Stimulated activated naive CD8-positive, alpha-beta T cell treated with anti-CD3 and anti-CD28 coated beads, Interleukin-15, Interleukin-2, amounts not matched to agents 100 U/mL and 50 U/mL, for 24 hours (primary cell): ENCODE measurements around the gene LAMB4.

Experiments
- ATAC-seq: fragments of 150-1000 bp; cut with Tn5 transposase; one replicate; pipeline ENCODE4 v1.10.0; 2021
- DNase-seq: peaks from one replicate; pipeline ENCODE4 v3.0.0; 2021

Gene LAMB4

GRCh38 chr7:108079648-108080591 lies 50.2 kb downstream of the LAMB4 start:
- DNase-seq (no peak), ATAC-seq (no peak)

DNA sequence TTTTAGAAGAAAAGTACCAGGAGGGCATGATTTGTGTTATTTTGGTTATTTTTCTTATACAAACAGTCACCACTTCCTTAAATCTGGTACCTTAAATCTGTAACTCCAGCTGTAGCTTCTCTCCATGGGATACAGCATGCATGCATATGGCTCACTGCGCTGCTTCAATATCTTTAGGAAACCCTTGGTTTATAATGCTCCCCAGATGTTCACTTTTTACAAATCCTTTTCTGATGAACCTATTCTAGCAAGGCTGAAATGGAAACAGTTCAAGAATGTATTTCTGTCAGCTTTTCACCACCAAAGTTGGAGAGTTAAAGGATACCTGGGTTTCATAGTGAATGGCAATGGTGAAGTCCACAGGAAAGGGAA lies 50.9 kb downstream of the LAMB4 start:
- ATAC-seq = no peak
- DNase-seq = no peak

GRCh38 chr7:108078691-108079090 lies 51.5 kb downstream of the LAMB4 start:
- ATAC-seq (no peak), DNase-seq (no peak)

DNA sequence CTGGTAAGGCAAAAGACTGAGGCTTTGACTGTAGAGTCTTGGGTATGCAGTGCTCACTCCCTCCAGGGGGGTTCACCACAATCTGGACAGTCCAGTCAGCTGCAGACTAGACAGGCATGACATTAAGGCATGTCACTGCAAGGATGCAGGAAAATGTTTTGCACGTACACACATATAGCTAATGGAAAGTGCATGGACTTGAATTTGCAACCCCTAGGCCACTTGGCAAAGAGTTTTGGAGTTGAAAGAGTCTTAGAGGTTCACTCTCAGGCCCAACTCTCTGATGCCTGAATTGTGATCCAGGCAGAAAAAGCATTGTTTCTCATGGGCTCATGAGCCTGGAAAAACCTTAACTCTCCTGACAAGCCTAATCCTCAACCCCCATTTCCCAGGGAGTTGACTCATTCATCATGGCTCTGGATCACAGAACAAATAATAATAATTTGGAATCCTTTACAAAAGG lies 51.9 kb downstream of the LAMB4 start:
- ATAC-seq (no peak), DNase-seq (no peak)

DNA sequence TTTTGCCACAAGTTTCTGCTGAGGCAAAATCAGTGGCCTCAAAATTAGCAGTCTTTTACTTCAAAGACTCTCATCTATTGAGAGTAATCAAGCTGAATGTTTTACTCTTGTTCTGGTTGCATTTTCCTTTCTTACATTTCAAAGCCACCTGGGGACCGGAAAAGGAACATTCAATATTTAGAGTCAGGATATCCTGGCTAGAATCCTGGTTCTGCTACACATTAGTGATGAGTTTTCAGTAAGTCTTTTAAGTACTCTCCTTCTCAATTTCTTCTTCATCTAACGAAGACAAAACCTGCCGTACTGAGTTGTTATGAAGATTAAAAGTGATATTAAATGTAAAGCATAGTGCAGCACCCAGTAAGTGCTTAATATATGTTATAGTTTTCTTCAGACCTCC lies 52.5 kb downstream of the LAMB4 start:
- ATAC-seq (no peak), DNase-seq (no peak)

GRCh38 chr7:108076156-108076555 lies 54.0 kb downstream of the LAMB4 start:
- DNase-seq = no peak
- ATAC-seq = no peak

DNA sequence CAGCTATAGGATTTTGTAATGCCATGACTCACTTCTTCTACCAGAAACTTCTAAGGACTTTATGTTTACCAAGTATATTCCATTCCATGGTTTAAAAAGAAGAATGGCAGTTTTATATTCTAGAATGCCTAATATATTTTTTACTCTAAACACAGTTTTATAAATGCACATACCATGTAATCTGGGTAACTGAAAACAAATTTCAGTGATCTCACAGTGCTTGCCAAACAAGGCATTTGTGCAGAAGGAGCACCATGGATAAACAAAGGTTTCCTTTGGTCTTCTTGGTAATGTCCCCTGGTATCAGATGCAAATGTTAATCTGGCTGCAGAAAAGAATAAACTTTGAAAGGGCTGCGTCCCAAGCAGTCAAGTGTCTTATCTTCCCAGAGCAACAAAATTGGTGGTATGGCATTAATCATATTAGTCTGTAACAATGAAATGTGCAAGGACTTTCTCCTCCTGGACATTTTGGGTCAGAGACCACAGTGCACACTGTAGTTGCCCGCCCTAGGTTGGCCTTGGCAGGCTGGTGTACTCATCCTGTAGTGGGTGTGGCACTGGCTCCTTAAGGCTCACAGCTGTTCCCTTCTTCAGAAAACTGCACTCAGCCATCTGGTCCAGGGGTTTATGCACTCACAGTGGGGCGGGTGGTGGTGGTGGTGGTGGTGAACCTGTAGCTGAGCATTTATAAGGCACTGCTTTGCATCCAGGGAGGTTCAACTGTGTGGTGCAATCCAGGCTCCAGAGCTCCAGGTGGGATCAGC lies 56.7 kb downstream of the LAMB4 start:
- ATAC-seq (no peak), DNase-seq (no peak)

- ATAC-seq = no peak
- DNase-seq = no peak
These were observed 57.4 kb downstream of the LAMB4 start for GRCh38 chr7:108072739-108073138.

GRCh38 chr7:108072116-108072515 lies 58.0 kb downstream of the LAMB4 start:
- DNase-seq (no peak), ATAC-seq (no peak)

DNA sequence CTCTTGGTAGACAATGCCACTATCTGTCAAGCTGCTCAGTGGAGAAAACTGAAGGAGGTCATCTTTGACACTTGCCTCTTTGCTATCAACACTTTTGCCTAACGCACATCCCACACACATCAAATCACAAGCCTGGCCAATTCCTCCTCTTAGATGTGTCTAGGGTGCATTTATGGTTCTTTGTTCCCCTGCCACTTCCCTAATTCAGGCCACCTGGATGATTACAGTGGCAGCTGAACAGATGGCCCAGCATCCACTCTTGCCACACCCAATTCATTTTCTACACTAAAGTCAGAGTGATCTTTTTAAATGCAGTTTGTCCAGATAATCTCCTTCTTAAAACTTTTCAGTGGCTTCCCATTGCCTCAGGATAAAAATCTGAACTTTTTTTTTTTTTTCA lies 58.6 kb downstream of the LAMB4 start:
- DNase-seq (no peak), ATAC-seq (no peak)

- DNase-seq = no peak
- ATAC-seq = no peak
These were observed 60.5 kb downstream of the LAMB4 start for GRCh38 chr7:108069646-108070045.

- DNase-seq (no peak), ATAC-seq (no peak)
These were observed 62.3 kb downstream of the LAMB4 start for GRCh38 chr7:108067844-108068243.

DNA sequence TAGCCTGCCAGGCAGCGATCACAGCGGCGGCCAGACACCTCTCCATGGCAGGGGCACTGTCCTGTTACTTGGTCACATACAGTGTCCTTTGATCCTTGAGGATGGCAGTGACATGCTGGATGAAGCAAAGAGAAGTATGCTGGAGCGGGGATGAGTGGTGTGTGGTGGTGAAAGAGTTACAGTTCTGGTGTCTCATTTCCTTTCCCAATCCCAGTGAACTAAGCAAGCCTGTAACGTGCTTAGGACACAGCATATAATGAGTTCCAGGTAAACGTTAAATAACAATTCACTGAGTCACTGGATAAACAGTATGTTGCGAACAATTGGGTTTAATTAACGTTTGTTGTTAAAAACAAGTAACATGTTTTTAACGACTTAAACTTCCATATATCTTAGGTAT lies 63.7 kb downstream of the LAMB4 start:
- DNase-seq (no peak), ATAC-seq (no peak)

GRCh38 chr7:108063520-108063933 lies 66.6 kb downstream of the LAMB4 start:
- DNase-seq (no peak), ATAC-seq (no peak)

GRCh38 chr7:108062250-108063014 lies 67.7 kb downstream of the LAMB4 start:
- ATAC-seq (peak; percentile 49), DNase-seq (no peak)

DNA sequence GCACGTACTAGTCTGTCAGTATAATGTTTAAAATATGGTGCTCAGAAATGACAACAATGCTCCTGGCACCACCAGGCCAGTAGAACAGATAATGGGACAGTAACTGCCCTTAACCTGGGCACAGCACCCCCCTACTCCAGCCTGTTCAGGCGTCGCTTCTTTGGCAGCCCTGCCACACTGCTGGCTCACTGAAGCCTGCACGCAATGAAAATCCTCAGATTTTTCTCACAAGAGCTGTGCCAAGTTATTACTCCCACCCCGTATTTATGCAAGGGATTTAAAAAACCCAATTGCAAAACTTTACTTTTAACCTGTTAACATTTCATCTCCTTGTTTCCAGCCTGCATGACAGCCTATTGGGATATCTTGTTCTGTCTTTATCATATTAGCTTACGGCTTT lies 70.6 kb downstream of the LAMB4 start:
- no peak for ATAC-seq
- DNase-seq = no peak

DNA sequence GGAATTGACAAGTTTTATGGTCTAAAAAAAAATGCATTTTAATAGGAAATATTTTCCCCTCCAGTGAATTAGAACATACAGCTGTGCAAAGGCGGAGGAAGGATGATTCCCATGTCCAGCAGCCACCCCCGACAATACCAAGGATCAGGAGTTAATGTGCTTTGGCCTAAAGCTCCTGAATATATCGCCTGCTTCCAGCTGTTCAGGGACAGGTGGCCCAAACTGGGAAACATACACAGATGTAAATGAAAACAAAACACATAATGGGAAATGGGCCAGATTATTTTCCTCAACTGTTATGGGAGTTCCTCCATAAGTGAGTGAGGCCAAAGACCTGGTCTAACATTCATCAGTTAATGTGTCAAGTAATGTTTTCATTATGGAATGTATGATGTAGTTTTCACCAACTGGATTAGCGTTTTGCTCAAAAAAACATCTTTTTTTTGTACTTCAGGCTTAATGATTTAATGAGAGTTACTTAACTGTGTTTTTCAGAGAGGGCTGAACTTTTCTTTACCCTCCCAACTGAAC lies 72.1 kb downstream of the LAMB4 start:
- DNase-seq (no peak), ATAC-seq (no peak)

GRCh38 chr7:108055611-108056021 lies 74.5 kb downstream of the LAMB4 start:
- DNase-seq (no peak), ATAC-seq (no peak)

DNA sequence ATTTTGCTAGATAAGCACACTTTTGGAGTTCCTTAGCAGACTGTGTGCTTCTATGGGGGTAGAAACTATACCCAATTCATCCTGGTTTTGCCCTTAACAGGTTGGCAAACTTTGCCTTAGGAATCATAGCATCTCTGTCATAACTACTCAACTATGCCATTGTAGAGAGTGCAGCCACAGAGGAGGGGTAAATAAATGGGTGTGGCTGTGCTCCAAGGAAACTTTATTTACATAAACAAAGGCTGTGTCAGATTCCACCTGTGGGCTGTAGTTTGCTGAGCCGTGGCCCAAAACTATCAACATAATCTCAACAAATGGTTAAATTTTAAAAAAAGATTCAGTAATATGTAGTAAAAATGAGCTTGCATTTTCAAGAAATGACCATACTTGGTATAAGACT lies 75.6 kb downstream of the LAMB4 start:
- ATAC-seq (no peak), DNase-seq (no peak)

DNA sequence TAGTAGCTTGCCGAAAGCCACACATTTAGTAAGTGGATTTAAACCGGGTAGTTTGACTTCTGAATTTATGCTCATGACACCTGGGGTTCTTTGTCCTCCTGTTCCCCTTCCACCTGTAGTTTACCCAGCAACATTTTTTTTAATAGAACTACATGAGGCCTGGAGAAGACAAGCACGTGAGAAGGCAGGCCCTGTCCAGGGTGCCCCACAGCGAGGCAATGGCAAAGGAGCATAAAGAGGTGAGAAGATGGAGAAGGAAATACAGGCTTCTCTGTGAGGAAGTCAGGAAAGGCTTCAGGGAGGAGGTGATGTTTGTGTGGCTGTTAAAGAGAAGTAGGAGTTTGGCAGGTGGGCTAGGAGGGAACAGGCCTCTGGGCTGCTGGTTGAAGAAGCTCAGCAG lies 76.9 kb downstream of the LAMB4 start:
- ATAC-seq (no peak), DNase-seq (no peak)

- no peak for ATAC-seq
- no peak for DNase-seq
These were observed 78.7 kb downstream of the LAMB4 start for GRCh38 chr7:108051454-108051853.

GRCh38 chr7:108049962-108050361 lies 80.2 kb downstream of the LAMB4 start:
- no peak for DNase-seq
- ATAC-seq = no peak
